NCI-H2171 (cell line): Measurements from ENCODE around the gene NDUFV3.
"Not testable (repeated sequence)": the region's sequence is repeated elsewhere in the genome, so short reads cannot be mapped to it uniquely, and the experiment has no call there.

Experiments used
- DNase-seq: peaks from one replicate; lab custom pipeline; 2025; lab: John Stamatoyannopoulos, UW

NDUFV3 gene

GRCh38 chr21:42857216-42857615 lies 35.9 kb upstream of the NDUFV3 start:
- DNase-seq, result no peak

- no peak for DNase-seq
Observed at GRCh38 chr21:42858185-42858847, 34.8 kb upstream of the NDUFV3 start.

GRCh38 chr21:42858957-42859890 lies 33.9 kb upstream of the NDUFV3 start:
- no peak for DNase-seq

DNA sequence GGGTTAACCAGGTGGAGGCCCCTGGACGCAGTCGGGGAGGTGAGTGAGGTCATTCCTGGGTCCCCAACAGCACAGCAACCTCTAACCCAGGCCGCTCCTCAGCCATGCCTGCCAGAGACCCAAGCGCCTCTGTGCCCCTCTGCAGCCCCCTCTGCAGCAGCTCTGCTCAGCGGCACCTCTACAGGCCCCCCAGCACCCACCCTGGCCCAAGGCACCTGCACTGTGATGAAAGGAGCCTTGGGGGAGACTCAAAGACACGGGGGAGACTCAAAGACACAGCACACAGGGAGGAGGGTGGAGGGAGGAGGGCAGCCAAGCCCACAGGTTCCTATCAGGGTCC lies 33.2 kb upstream of the NDUFV3 start:
- no peak for DNase-seq

DNA sequence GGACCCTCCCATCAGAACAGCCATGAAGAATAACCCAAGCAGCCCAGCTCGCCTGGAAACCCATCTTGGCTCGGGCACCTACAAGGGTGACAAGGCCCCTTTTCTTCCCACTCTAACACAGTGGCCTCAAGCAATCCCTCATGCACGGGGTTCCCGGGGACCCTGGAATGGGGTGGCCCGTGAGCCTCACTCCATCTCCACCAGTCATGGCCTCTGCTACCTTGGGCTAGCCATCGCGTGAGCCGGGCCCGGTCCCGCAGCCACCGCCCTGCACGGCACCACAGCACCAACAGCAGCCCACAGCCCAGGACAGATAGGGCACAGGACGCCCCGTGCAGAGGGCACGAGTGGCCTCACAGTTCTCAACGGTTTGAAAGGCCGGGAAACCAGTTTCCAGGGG lies 32.8 kb upstream of the NDUFV3 start:
- no peak for DNase-seq

DNA sequence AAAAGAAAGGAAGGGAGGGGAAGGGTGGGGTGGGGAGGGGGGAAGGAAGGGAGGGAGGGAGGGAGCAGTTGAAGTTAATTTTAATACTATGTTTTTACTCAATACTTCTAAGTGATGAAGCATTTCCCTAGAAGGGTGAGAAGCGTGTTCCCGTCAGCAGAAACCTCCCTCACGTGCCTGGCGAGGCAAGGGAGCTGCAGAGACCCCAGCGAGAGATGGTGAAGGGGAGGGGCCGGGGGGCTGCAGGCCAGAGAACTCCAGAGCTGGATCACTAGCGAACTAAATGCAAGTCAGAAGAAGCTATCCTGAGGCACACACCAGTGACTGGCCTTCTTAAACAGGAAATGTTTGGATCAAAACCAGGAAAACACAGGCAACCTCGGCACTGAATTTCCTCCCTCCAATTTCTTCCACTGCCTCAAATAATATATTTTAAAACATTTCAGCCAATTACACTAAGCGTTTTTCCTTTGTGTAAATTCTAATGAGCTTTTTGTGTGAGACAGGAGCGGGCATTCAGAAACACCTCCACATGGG lies 31.7 kb upstream of the NDUFV3 start:
- no peak for DNase-seq

GRCh38 chr21:42861848-42862400 lies 31.2 kb upstream of the NDUFV3 start:
- no peak for DNase-seq

- no peak for DNase-seq
Observed at GRCh38 chr21:42862774-42863503, 30.2 kb upstream of the NDUFV3 start.

DNA sequence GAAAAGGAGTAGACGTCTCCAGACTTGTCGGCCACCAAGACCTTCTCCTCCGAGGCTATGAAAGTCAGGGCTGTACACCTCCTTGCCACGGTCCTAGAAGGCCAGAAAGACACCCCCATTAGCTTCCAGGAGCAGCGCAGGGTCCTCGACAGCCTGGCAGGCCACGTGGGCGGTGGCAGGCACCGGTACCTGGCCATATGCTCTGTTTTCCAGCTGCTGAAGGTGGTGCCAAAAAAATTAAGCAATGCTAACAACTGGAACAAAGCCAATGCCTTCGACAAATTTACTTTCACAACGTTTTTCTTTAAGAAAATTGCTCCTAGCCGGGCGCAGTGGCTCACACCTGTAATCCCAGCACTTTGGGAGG lies 29.6 kb upstream of the NDUFV3 start:
- peak; percentile 24 for DNase-seq

DNA sequence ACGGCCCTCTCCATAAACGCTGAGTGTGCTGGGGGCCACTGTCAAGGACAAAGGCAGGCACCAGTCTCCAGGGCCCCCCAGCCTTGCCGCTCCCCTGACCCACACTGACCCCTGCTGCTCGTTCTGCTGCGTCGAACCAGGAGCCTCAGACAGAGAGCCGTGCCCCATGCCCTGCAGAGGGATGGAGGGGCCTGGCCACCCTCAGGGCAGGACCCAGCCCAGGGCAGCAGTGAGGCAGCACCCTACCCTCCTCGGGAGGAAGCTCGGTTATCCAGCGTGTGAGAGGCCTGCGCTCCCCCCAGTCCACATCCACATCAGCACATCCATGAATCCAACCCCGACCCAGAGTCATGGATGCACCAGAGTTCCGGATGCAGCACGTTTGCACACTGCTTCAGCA lies 28.8 kb upstream of the NDUFV3 start:
- no peak for DNase-seq

GRCh38 chr21:42864815-42865775 lies 28.0 kb upstream of the NDUFV3 start:
- no peak for DNase-seq

- DNase-seq, result no peak
Observed at GRCh38 chr21:42865776-42866160, 27.3 kb upstream of the NDUFV3 start.

GRCh38 chr21:42868196-42868595 lies 24.9 kb upstream of the NDUFV3 start:
- no peak for DNase-seq

- DNase-seq, result no peak
Observed at GRCh38 chr21:42873096-42873495, 20.0 kb upstream of the NDUFV3 start.

- not testable (repeated sequence) for DNase-seq
Observed at GRCh38 chr21:42875811-42876210, 17.3 kb upstream of the NDUFV3 start.

DNA sequence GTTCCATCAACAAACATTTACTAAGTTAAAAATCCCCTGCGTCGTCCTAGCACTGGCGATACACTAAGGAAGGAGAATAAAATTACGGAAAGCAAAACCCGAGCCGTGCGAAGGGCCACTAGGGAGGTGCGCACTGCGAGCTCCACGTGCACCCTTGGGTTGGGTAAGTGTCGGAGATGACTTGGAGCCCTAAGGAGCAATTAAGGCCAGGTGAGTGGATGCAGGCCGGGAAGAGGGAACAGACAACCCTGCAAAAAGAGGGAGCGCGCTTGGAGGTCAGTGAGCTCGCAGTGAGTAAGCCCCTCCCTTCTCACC lies 14.5 kb upstream of the NDUFV3 start:
- DNase-seq, result no peak

DNA sequence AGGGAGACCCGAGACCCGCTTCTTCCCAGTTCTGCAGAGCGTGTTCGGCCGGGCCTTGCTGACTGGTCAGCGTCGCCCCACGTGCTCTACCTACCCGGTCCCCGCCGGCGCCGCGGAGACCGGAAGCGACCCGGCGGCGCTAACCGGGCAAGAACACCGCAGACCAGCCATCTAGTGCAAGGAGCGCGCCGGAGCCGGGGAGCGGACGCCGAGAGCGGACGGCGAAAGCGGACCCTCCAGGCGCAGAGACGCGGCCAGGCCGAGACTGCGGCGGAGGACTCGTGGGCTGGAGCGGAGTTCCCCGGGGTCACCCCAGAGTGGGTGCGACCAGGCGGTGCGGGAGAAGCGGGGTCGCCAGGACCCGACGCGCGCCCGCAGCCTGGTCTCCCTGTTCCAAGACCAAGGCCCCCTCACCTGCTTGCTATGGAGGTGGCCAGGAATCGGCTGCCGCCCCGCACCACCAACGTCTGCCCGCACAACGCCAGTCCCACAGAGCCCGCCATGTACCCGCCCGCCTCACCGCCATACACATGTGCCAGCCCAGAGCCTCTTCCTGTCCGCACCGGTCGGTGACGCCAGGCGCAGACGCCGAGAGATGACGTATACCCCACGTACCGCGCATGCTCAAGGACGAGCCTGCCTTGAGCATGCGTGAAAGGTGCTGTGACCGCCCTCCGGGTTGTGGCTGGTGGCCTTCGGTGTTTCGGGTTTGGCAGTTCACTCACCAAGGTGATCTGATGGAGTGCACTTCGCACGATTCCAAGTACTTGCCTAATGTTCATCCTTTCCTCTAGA lies 13.9 kb upstream of the NDUFV3 start, which contains the start of gene WDR4:
Gene WDR4 (minus strand): TSS at position 547 of the 795 bp plus-strand sequence. CDS start 44 bp downstream, at position 503.
- peak; percentile 92 for DNase-seq

- DNase-seq, result no peak
Observed at GRCh38 chr21:42880352-42880751, 12.8 kb upstream of the NDUFV3 start.

DNA sequence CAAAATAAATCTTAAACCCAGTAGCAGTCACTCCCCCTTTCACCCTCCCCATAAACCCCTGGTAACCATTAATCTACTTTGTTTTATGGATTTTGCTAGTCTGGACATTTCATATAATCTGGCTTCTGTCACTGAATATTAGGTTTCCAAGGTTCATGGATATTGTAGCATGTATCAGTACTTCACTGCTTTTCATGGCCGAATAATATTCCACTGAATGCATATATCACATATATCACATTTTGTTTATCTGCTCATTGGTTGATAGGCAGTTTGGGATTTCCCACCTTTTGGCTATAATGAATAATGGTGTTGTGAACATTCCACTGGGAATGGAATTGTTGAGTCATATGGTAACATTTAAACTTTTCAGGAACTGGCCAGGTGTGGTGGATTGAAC lies 9.2 kb upstream of the NDUFV3 start:
- DNase-seq, result no peak

- DNase-seq, result no peak
Observed at GRCh38 chr21:42887326-42887725, 5.8 kb upstream of the NDUFV3 start.
